Colonic mucosa (tissue), 4 donors: ENCODE measurements around the gene DYNC2I2. TPM values are rescaled to one million over a fixed set of nuclear protein-coding genes. Genes with fewer than 3 reads are reported as not detected.
"Not testable (repeated sequence)": the region's sequence is repeated elsewhere in the genome, so short reads cannot be mapped to it uniquely, and the experiment has no call there.

Source experiments
- DNase-seq: peaks from one replicate; pipeline ENCODE4 v3.0.0-alpha.2; 2020
- H3K27ac ChIP-seq: fragments of 200-600 bp; one replicate; pipeline ENCODE4 v1.8.0; 2021
- H3K27me3 ChIP-seq: fragments of 200-600 bp; one replicate; pipeline ENCODE4 v1.8.0; 2021
- H3K36me3 ChIP-seq: fragments of 200-600 bp; one replicate; pipeline ENCODE4 v1.8.0; 2021
- H3K4me1 ChIP-seq: fragments of 200-600 bp; one replicate; pipeline ENCODE4 v1.8.0; 2021; ENCODE audit warnings: mild to moderate bottlenecking
- H3K4me3 ChIP-seq: fragments of 200-600 bp; one replicate; pipeline ENCODE4 v1.8.0; 2021
- H3K9ac ChIP-seq, 2 donors: one replicate each; pipeline ENCODE4 v1.7.0; 2013; ENCODE audit warnings: control low read depth in 2 of 2, low read depth in 2 of 2, low read length in 2 of 2
- H3K9me3 ChIP-seq: fragments of 200-600 bp; one replicate; pipeline ENCODE4 v1.8.0; 2021
- intact Hi-C: fragments of 100-400 bp; cut with DNase I; formaldehyde crosslinking; loops from one replicate; pipeline ENCODE4 v1.14.1; 2022
- total RNA-seq, 2 donors: library from RNA; stranded (reverse); fragmentation: NEBNext Ultra II Directional in 1 of 2; extraction: Animal tissue kit (Norgen Biotek cat#: 25700) in 1 of 2; gene quantifications; one replicate each; pipeline ENCODE4 v1.2.1, GENCODE V29; 2021
- TF ChIP-seq, protein P1 (sequence below): fragments of 200-600 bp; IDR thresholded peaks from one replicate; pipeline ENCODE4 v1.8.0; 2022; ENCODE audit warnings: antibody characterized with exemption, mild to moderate bottlenecking
- donor health status: healthy.
- donor health status: DM: no; HTN: no; CAD: no.
- donor health status: DM: no; HTN: no; CAD: no.

Gene DYNC2I2
- total RNA-seq, 2 donors from 2014 or later, result 39.7 to 152 TPM

DNA sequence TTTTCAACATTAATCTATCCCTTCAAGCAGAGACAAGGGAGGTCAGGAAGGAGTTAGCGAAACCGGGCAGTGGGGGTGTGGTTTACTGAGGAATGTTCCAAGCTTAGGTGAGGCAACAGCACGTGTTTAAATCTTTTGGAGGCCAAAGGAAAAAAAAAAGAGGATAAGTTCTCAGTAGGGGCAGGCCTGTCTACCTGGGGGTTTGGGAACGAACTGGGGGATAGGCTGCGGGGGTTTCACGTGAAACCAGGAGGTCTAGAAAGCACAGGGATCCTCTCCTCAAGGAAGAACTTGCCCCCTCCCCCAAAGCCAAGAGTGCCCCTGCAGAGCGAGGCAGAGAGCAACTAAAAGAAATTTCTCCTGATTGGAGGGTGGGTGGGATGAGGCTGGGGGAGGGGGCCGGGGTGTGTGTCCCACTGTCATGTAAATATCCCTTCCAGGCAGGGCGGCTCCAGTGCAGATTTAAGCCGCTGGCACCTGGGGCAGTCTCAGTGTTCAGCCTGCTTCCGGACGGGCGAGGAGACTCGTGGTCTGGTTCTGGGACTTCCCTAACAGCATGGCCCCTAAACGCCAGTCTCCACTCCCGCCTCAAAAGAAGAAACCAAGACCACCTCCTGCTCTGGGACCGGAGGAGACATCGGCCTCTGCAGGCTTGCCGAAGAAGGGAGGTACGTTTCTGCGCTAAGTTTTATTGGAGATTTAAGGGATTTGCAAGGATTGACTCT lies 26.9 kb upstream of the DYNC2I2 start:
- DNase-seq, result peak; percentile 74
- Histone ChIP-seq H3K9ac (peak overlapping the region; percentile 62 to 93), H3K4me1 (peaks cover 8% of the 10 kb centered on the region), H3K9me3 (no peaks in the 10 kb centered on the region), H3K36me3 (no peaks in the 10 kb centered on the region), H3K27ac (peak overlapping the region; percentile 96), H3K4me3 (peak overlapping the region; percentile 59), H3K27me3 (no peaks in the 10 kb centered on the region)
- TF ChIP-seq, protein P1, sequence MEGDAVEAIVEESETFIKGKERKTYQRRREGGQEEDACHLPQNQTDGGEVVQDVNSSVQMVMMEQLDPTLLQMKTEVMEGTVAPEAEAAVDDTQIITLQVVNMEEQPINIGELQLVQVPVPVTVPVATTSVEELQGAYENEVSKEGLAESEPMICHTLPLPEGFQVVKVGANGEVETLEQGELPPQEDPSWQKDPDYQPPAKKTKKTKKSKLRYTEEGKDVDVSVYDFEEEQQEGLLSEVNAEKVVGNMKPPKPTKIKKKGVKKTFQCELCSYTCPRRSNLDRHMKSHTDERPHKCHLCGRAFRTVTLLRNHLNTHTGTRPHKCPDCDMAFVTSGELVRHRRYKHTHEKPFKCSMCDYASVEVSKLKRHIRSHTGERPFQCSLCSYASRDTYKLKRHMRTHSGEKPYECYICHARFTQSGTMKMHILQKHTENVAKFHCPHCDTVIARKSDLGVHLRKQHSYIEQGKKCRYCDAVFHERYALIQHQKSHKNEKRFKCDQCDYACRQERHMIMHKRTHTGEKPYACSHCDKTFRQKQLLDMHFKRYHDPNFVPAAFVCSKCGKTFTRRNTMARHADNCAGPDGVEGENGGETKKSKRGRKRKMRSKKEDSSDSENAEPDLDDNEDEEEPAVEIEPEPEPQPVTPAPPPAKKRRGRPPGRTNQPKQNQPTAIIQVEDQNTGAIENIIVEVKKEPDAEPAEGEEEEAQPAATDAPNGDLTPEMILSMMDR, result no peak
- intact Hi-C loops, result no loop called here

DNA sequence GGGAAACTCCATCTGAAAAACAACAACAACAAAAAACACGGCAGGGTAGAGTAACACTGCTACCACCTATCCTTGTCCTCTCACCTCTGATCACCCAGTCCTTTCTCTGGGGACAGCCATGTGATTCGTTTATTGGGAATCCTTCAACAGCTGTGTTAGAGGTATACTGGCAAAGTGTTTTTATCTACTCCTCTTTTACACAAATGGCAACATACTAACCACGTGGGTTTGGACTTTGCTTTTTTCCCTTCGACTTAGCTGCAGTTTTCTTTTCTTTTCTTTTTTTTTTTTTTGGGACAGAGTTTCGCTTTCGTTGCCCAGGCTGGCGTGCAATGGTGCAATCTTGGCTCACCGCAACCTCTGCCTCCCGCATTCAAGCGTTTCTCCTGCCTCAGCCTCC lies 21.1 kb upstream of the DYNC2I2 start:
- no peak overlapping the region for H3K4me3 ChIP-seq
- DNase-seq, result no peak
- no peak overlapping the region for H3K27ac ChIP-seq
- no peaks in the 10 kb centered on the region for H3K9me3 ChIP-seq
- no peaks in the 10 kb centered on the region for H3K27me3 ChIP-seq
- intact Hi-C loops, result no loop called here
- no peak overlapping the region for H3K9ac ChIP-seq
- TF ChIP-seq, protein P1, result no peak
- H3K36me3 ChIP-seq, result no peaks in the 10 kb centered on the region
- no peaks in the 10 kb centered on the region for H3K4me1 ChIP-seq

DNA sequence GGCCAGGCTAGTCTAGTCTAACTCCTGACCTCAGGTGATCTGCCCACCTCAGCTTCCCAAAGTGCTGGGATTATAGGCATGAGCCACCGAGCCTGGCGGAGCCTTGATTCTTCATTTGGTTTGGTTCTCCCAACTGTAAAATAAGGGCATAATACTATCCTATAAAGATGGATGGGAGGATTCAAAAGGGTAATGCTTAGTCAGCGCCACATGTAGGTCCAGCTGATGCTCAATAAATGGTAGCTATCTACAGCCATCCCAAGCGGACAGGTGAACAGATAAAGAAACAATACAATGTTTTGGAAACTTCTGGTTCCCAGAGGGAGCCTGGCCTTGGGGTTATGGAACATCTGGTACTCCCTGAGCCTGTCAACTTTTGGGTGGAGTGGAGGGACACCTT lies 18.7 kb upstream of the DYNC2I2 start:
- Histone ChIP-seq H3K27ac (no peak overlapping the region), H3K9me3 (no peaks in the 10 kb centered on the region), H3K4me3 (no peak overlapping the region), H3K9ac (no peak overlapping the region), H3K36me3 (no peaks in the 10 kb centered on the region), H3K4me1 (no peaks in the 10 kb centered on the region), H3K27me3 (no peaks in the 10 kb centered on the region)
- DNase-seq, result no peak
- TF ChIP-seq, protein P1, result no peak
- intact Hi-C loops, result no loop called here

DNA sequence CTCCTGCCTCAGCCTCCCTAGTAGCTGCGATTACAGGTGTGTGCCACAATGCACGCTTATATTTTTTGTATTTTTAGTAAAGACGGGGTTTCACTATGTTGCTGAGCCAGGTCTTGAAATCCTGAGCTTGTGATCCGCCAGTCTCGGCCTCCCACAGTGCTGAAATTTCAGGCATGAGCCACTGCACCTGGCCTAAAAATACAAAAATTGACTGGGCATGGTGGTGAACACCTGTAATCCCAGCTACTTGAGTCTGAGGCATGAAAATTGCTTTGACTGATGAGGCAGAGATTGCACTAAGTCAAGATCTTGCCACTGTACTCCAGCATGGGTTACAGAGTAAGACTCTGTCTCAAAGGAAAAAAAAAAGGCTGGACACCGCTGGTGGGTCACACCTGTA lies 13.1 kb upstream of the DYNC2I2 start:
- intact Hi-C loops, result no loop called here
- H3K36me3 ChIP-seq, result no peaks in the 10 kb centered on the region
- no peak overlapping the region for H3K4me3 ChIP-seq
- no peaks in the 10 kb centered on the region for H3K27me3 ChIP-seq
- no peaks in the 10 kb centered on the region for H3K4me1 ChIP-seq
- no peak for DNase-seq
- H3K27ac ChIP-seq, result no peak overlapping the region
- no peak overlapping the region for H3K9ac ChIP-seq
- no peaks in the 10 kb centered on the region for H3K9me3 ChIP-seq
- TF ChIP-seq, protein P1, result no peak

DNA sequence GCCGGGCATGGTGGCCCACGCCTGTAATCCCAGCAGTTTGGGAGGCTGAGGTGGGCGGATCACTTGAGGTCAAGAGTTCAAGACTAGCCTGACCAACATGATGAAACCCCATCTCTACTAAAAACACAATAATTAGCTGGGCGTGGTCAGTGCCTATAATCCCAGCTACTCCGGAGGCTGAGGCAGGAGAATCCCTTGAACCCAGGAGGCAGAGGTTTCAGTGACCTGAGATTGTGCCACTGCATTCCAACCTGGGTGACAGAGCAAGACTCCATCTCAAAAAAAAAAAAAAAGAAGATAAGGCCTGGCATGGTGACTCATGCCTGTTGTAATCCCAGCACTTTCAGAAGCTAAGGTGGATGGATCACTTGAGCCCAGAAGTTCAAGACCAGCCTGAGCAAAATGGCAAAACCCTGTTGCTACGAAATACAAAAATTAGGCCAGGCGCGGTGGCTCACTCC lies 9.9 kb upstream of the DYNC2I2 start:
- intact Hi-C loops, DNase-seq, H3K9ac ChIP-seq: not testable (repeated sequence)

DNA sequence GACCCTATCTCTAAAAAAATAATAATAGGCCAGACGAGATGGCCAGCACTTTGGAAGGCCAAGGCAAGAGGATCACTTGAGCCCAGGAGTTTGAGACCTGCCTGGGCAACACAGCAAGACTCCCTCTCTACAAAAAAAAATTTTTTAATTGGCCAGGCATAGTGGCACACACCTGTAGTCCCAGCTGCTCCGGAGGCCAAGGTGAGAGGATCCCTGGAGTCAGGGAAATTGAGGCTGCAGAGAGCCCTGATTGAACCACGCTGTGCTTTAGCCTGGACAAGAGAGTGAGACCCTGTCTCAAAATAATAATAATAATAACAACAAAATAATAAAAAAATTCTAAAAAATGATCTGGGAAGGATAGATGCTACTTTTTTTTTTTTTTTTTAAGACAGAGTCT lies 1.1 kb upstream of the DYNC2I2 start:
- Histone ChIP-seq H3K9me3 (no peaks in the 10 kb centered on the region), H3K4me3 (no peak overlapping the region), H3K27me3 (no peaks in the 10 kb centered on the region), H3K4me1 (no peaks in the 10 kb centered on the region), H3K27ac (no peak overlapping the region), H3K9ac (no peak overlapping the region), H3K36me3 (no peaks in the 10 kb centered on the region)
- TF ChIP-seq, protein P1, result no peak
- DNase-seq, result no peak
- intact Hi-C loops, result no loop called here

More for the DNA sequence above, 9.9 kb upstream of the DYNC2I2 start:
- not testable (repeated sequence) for H3K36me3 ChIP-seq, H3K27ac ChIP-seq, H3K4me3 ChIP-seq, H3K27me3 ChIP-seq, H3K4me1 ChIP-seq, H3K9me3 ChIP-seq
